Fibroblast of lung (primary cell): ENCODE measurements around the gene TNFRSF18. TPM values are rescaled to one million over a fixed set of nuclear protein-coding genes. Genes with fewer than 3 reads are reported as not detected.

Experiments
- DNase-seq, 2 donors: peaks; one replicate each; pipeline versions ENCODE4 v3.0.0 to v3.0.0-alpha.2; 2010; ENCODE audit warnings: low read depth in 2 of 2
- H2AFZ ChIP-seq: 2 replicates; pipeline ENCODE4 v1.5.1; 2012; ENCODE audit warnings: low read length, control low read depth, inconsistent platforms
- H3K27ac ChIP-seq: 2 replicates; pipeline ENCODE4 v1.5.1; 2011; ENCODE audit warnings: low read length, control low read depth; ENCODE audit not compliant: insufficient read depth
- H3K27me3 ChIP-seq: 2 replicates; pipeline ENCODE4 v1.5.1; 2011; ENCODE audit warnings: mild to moderate bottlenecking, low read length; ENCODE audit not compliant: control insufficient read depth, insufficient read depth
- H3K36me3 ChIP-seq: 2 replicates; pipeline ENCODE4 v1.5.1; 2011; ENCODE audit warnings: low read length; ENCODE audit not compliant: control insufficient read depth, insufficient read depth
- H3K4me1 ChIP-seq: 2 replicates; pipeline ENCODE4 v1.5.1; 2011; ENCODE audit warnings: low read length; ENCODE audit not compliant: control insufficient read depth, insufficient read depth; ENCODE audit errors: extremely low read depth
- H3K4me2 ChIP-seq: 2 replicates; pipeline ENCODE4 v1.5.1; 2011; ENCODE audit warnings: low read length, control low read depth; ENCODE audit not compliant: insufficient read depth; ENCODE audit errors: extremely low read depth
- H3K4me3 ChIP-seq, 4 experiments: fragments of 200-600 bp in 1 of 4; sonication (generic) in 1 of 4; replicated peaks in 1 of 4; 2 replicates each; pipeline ENCODE4 v1.5.1; 2011 to 2016; ENCODE audit warnings: low read length in 4 of 4, low read depth in 3 of 4, mild to moderate bottlenecking in 3 of 4, control low read depth in 2 of 4, inconsistent platforms in 1 of 4, mixed read lengths in 1 of 4; ENCODE audit not compliant: insufficient read depth in 1 of 4; ENCODE audit errors: control extremely low read depth in 1 of 4
- H3K79me2 ChIP-seq: 2 replicates; pipeline ENCODE4 v1.5.1; 2012; ENCODE audit warnings: mild to moderate bottlenecking, low read length, inconsistent platforms; ENCODE audit not compliant: control insufficient read depth, insufficient read depth
- H3K9ac ChIP-seq: 2 replicates; pipeline ENCODE4 v1.5.1; 2011; ENCODE audit warnings: mild to moderate bottlenecking, low read length, control low read depth; ENCODE audit not compliant: insufficient read depth
- H3K9me3 ChIP-seq: 2 replicates; pipeline ENCODE4 v1.5.1; 2012; ENCODE audit warnings: low read depth, low read length; ENCODE audit not compliant: control insufficient read depth, insufficient read depth
- H4K20me1 ChIP-seq: 2 replicates; pipeline ENCODE4 v1.5.1; 2011; ENCODE audit warnings: low read length; ENCODE audit not compliant: control insufficient read depth, insufficient read depth; ENCODE audit errors: extremely low read depth
- EZH2 ChIP-seq: IDR thresholded peaks from 2 replicates; pipeline ENCODE4 v1.5.1; 2012; ENCODE audit warnings: low read length, control low read depth, mild to moderate bottlenecking; ENCODE audit errors: missing control alignments
- polyA plus RNA-seq, 2 donors: library from polyadenylated mRNA; depleted of rRNA in 1 of 2; stranded (reverse) in 1 of 2; unstranded in 1 of 2; fragments of >200 nt; gene quantifications; 2 replicates each; pipeline ENCODE4 v1.2.1, GENCODE V29; 2011 to 2012; ENCODE audit warnings: missing spikeins in 1 of 2
- total RNA-seq: library from RNA; depleted of rRNA; stranded (reverse); fragments of >200 nt; gene quantifications from 2 replicates; pipeline ENCODE4 v1.2.1, GENCODE V29; 2014
- TF ChIP-seq, protein P1 (sequence below), 2 donors: IDR thresholded peaks in 1 of 2; conservative IDR thresholded peaks in 1 of 2; 1 replicate in 1 of 2; 2 replicates in 1 of 2; pipeline ENCODE4 v1.5.1; 2011 to 2012; ENCODE audit warnings: low read length in 2 of 2, control low read depth in 1 of 2, inconsistent platforms in 1 of 2, low read depth in 1 of 2, mild to moderate bottlenecking in 1 of 2

The TNFRSF18 gene
- total and polyA plus RNA-seq, 2 donors (not counting 1 experiment from before 2014, with no cell fraction given), result 1.3 TPM; not detected in 1

DNA sequence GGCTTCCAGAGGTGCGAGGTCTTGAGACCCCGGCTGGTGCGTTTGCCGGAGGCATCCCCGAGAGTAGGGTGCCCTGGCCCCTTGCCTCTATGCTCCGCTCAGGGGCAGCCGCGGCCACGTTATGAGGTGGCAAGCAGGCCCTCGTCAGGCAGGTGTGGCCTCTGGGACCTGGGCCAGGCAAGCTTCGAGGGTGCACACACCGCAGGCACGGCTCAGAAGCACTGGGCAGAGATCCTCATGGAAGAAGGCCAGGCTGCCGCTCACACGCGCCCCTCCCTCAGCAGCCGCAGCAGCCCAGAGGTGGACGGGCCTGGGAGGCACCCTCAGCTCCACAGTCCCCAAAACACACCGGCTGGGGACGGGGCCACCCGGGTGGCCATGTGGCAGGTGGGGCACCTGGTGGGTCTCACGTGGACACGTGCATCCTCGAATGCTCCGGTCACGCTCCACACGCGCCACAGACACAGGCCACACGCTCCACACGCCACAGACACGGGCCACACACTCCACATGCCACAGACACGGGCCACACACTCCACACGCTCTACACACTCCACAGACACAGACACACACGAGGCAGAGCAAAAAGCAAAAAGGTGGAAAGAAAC, 18.9 kb upstream of the TNFRSF18 start:
- TF ChIP-seq, protein P1, sequence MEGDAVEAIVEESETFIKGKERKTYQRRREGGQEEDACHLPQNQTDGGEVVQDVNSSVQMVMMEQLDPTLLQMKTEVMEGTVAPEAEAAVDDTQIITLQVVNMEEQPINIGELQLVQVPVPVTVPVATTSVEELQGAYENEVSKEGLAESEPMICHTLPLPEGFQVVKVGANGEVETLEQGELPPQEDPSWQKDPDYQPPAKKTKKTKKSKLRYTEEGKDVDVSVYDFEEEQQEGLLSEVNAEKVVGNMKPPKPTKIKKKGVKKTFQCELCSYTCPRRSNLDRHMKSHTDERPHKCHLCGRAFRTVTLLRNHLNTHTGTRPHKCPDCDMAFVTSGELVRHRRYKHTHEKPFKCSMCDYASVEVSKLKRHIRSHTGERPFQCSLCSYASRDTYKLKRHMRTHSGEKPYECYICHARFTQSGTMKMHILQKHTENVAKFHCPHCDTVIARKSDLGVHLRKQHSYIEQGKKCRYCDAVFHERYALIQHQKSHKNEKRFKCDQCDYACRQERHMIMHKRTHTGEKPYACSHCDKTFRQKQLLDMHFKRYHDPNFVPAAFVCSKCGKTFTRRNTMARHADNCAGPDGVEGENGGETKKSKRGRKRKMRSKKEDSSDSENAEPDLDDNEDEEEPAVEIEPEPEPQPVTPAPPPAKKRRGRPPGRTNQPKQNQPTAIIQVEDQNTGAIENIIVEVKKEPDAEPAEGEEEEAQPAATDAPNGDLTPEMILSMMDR (conservative IDR thresholded peaks at IDR 0.05 in 1 of 2, IDR thresholded peaks at IDR 0.05 in 1 of 2; ENCODE audit: low read depth in 1 of 2, low read length in 2 of 2), result no peak
- TF ChIP-seq EZH2, result no peak
- Histone ChIP-seq H2AFZ (no peak overlapping the region), H3K9me3 (no peaks in the 10 kb centered on the region), H3K4me3 (no peak overlapping the region), H3K27ac (no peak overlapping the region), H3K79me2 (peaks cover 57% of the 10 kb centered on the region), H3K4me2 (no peak overlapping the region), H3K36me3 (peaks cover 42% of the 10 kb centered on the region), H3K27me3 (no peaks in the 10 kb centered on the region), H3K4me1 (peaks cover 7% of the 10 kb centered on the region), H3K9ac (no peak overlapping the region), H4K20me1 (no peaks in the 10 kb centered on the region)
- DNase-seq, result no peak

DNA sequence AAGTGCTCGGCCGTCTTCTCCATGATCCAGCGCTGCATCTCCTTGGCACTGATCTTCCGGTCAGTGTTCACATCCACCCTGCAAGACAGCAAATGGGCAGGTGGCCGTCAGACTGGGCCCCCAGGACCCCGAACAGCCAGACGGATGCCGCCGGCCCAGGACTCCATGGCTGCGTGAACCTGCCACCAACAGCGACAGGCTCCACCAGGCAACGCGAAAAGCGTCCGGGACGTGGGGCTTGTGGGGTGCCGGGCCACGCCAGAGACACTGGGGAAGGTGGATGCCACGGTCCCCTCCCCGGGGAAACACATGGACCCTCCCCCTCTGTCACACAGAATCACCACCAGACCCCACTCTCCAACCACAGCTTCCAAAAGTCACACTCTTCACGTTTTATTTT, 17.5 kb upstream of the TNFRSF18 start:
- no peak overlapping the region for H3K9ac ChIP-seq
- TF ChIP-seq, protein P1 (conservative IDR thresholded peaks at IDR 0.05 in 1 of 2, IDR thresholded peaks at IDR 0.05 in 1 of 2; ENCODE audit: low read depth in 1 of 2, low read length in 2 of 2), result no peak
- TF ChIP-seq EZH2, result no peak
- peaks cover 42% of the 10 kb centered on the region for H3K36me3 ChIP-seq
- no peaks in the 10 kb centered on the region for H3K4me1 ChIP-seq
- H4K20me1 ChIP-seq, result no peaks in the 10 kb centered on the region
- peaks cover 42% of the 10 kb centered on the region for H3K79me2 ChIP-seq
- H3K9me3 ChIP-seq, result no peaks in the 10 kb centered on the region
- no peak overlapping the region for H3K4me3 ChIP-seq
- DNase-seq, result no peak
- H3K27me3 ChIP-seq, result no peaks in the 10 kb centered on the region
- no peak overlapping the region for H3K4me2 ChIP-seq
- H3K27ac ChIP-seq, result no peak overlapping the region
- H2AFZ ChIP-seq, result no peak overlapping the region

DNA sequence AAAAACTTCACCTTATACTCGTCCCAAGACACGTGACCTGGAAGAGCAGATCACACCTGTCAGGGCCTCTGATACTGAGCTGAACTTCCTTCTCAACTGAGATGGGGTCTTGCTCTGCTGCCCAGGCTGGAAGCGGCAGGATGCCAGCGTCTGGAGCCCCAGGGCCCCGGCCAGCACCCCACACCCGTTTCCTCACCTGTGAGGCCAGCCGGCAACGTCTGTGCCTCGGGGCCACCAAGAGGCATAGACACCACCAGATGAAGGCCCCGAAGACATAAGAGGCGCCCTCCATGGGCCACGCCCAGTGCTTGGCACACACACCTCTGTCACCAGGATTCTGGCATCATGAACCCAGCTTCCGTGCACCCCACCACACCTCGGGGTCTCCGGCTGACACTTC, 16.9 kb upstream of the TNFRSF18 start:
- Histone ChIP-seq H3K4me3 (no peak overlapping the region), H3K4me2 (no peak overlapping the region), H2AFZ (no peak overlapping the region), H3K9ac (no peak overlapping the region), H4K20me1 (no peaks in the 10 kb centered on the region), H3K79me2 (peaks cover 37% of the 10 kb centered on the region), H3K27ac (no peak overlapping the region), H3K27me3 (no peaks in the 10 kb centered on the region), H3K9me3 (no peaks in the 10 kb centered on the region), H3K4me1 (no peaks in the 10 kb centered on the region), H3K36me3 (peaks cover 42% of the 10 kb centered on the region)
- TF ChIP-seq, protein P1 (conservative IDR thresholded peaks at IDR 0.05 in 1 of 2, IDR thresholded peaks at IDR 0.05 in 1 of 2; ENCODE audit: low read depth in 1 of 2, low read length in 2 of 2), result no peak
- no peak for TF ChIP-seq EZH2
- DNase-seq, result no peak
